ENCODE measurements around the gene DMPK.

DNA sequence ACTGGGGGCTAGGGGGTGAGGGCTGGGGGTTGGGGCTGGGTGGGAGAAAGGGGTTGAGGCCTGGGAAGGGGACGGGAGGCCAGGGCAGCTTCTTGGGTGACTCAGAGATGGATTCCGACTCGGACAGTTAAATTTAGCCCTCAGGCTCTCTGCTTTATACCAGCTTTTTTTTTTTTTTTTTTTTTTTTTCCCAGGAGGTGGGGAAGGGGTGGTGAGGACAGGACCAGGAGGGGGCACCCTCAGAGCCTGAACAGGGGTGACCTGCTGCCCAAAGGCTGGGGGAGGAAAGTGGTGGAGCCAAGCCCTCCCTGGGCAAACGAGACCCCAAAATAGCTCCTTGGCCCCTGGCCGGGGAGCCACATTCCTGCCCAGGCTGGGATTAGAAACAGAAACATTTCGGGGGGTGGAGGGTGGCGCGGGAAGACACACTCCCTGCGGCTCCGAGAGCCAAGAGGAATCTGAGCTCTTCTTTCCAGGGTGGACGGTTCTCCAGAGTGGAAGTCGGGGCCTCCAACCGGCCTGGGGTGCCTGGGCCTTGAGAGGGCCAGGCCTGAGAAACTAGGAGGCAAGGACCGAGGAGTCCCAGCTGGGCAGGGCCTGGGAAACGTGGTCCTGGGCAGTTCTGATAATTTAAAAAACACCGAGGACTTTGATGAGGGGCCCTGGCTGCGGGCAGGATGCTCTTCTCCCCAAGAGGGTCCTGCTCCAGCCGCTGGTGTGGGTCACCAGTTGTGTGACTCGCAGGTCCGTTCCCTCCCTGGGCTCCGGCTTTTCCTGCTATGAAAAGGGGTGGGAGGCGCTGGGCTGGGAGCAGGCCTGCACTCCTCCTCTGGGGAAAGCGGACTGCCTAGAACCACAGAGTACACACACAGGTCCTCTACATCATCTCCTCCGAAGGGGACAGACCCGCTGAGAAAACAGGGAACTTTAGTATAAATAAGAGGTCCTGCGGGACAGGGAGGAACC, 813 bp upstream of the DMPK start:
- TF ChIP-seq, protein P1, sequence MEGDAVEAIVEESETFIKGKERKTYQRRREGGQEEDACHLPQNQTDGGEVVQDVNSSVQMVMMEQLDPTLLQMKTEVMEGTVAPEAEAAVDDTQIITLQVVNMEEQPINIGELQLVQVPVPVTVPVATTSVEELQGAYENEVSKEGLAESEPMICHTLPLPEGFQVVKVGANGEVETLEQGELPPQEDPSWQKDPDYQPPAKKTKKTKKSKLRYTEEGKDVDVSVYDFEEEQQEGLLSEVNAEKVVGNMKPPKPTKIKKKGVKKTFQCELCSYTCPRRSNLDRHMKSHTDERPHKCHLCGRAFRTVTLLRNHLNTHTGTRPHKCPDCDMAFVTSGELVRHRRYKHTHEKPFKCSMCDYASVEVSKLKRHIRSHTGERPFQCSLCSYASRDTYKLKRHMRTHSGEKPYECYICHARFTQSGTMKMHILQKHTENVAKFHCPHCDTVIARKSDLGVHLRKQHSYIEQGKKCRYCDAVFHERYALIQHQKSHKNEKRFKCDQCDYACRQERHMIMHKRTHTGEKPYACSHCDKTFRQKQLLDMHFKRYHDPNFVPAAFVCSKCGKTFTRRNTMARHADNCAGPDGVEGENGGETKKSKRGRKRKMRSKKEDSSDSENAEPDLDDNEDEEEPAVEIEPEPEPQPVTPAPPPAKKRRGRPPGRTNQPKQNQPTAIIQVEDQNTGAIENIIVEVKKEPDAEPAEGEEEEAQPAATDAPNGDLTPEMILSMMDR (conservative IDR thresholded peaks at IDR 0.05; ENCODE audit: low read depth in 2 of 2): peak in 1 of 2 experiments; percentile 28; a peak in 1 of 4 replicates
- TF ChIP-seq ZNF331 (CRISPR knock-in tag; IDR thresholded peaks at IDR 0.05; ENCODE audit: low read depth) (no peak), POLR2AphosphoS5 (IDR thresholded peaks at IDR 0.05; ENCODE audit: low read depth) (no peak), EZH2phosphoT487 (IDR thresholded peaks at IDR 0.05; ENCODE audit: unreplicated experiment) (no peak), JUNB (IDR thresholded peaks at IDR 0.05; ENCODE audit: unreplicated experiment) (no peak)
- TF ChIP-seq, protein P2, sequence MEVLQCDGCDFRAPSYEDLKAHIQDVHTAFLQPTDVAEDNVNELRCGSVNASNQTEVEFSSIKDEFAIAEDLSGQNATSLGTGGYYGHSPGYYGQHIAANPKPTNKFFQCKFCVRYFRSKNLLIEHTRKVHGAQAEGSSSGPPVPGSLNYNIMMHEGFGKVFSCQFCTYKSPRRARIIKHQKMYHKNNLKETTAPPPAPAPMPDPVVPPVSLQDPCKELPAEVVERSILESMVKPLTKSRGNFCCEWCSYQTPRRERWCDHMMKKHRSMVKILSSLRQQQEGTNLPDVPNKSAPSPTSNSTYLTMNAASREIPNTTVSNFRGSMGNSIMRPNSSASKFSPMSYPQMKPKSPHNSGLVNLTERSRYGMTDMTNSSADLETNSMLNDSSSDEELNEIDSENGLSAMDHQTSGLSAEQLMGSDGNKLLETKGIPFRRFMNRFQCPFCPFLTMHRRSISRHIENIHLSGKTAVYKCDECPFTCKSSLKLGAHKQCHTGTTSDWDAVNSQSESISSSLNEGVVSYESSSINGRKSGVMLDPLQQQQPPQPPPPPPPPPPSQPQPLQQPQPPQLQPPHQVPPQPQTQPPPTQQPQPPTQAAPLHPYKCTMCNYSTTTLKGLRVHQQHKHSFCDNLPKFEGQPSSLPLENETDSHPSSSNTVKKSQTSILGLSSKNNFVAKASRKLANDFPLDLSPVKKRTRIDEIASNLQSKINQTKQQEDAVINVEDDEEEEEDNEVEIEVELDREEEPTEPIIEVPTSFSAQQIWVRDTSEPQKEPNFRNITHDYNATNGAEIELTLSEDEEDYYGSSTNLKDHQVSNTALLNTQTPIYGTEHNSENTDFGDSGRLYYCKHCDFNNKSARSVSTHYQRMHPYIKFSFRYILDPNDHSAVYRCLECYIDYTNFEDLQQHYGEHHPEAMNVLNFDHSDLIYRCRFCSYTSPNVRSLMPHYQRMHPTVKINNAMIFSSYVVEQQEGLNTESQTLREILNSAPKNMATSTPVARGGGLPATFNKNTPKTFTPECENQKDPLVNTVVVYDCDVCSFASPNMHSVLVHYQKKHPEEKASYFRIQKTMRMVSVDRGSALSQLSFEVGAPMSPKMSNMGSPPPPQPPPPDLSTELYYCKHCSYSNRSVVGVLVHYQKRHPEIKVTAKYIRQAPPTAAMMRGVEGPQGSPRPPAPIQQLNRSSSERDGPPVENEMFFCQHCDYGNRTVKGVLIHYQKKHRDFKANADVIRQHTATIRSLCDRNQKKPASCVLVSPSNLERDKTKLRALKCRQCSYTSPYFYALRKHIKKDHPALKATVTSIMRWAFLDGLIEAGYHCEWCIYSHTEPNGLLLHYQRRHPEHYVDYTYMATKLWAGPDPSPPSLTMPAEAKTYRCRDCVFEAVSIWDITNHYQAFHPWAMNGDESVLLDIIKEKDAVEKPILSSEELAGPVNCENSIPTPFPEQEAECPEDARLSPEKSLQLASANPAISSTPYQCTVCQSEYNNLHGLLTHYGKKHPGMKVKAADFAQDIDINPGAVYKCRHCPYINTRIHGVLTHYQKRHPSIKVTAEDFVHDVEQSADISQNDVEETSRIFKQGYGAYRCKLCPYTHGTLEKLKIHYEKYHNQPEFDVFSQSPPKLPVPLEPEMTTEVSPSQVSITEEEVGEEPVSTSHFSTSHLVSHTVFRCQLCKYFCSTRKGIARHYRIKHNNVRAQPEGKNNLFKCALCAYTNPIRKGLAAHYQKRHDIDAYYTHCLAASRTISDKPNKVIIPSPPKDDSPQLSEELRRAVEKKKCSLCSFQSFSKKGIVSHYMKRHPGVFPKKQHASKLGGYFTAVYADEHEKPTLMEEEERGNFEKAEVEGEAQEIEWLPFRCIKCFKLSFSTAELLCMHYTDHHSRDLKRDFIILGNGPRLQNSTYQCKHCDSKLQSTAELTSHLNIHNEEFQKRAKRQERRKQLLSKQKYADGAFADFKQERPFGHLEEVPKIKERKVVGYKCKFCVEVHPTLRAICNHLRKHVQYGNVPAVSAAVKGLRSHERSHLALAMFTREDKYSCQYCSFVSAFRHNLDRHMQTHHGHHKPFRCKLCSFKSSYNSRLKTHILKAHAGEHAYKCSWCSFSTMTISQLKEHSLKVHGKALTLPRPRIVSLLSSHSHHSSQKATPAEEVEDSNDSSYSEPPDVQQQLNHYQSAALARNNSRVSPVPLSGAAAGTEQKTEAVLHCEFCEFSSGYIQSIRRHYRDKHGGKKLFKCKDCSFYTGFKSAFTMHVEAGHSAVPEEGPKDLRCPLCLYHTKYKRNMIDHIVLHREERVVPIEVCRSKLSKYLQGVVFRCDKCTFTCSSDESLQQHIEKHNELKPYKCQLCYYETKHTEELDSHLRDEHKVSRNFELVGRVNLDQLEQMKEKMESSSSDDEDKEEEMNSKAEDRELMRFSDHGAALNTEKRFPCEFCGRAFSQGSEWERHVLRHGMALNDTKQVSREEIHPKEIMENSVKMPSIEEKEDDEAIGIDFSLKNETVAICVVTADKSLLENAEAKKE (CRISPR knock-in tag; IDR thresholded peaks at IDR 0.05): no peak
- TF ChIP-seq, protein P3, sequence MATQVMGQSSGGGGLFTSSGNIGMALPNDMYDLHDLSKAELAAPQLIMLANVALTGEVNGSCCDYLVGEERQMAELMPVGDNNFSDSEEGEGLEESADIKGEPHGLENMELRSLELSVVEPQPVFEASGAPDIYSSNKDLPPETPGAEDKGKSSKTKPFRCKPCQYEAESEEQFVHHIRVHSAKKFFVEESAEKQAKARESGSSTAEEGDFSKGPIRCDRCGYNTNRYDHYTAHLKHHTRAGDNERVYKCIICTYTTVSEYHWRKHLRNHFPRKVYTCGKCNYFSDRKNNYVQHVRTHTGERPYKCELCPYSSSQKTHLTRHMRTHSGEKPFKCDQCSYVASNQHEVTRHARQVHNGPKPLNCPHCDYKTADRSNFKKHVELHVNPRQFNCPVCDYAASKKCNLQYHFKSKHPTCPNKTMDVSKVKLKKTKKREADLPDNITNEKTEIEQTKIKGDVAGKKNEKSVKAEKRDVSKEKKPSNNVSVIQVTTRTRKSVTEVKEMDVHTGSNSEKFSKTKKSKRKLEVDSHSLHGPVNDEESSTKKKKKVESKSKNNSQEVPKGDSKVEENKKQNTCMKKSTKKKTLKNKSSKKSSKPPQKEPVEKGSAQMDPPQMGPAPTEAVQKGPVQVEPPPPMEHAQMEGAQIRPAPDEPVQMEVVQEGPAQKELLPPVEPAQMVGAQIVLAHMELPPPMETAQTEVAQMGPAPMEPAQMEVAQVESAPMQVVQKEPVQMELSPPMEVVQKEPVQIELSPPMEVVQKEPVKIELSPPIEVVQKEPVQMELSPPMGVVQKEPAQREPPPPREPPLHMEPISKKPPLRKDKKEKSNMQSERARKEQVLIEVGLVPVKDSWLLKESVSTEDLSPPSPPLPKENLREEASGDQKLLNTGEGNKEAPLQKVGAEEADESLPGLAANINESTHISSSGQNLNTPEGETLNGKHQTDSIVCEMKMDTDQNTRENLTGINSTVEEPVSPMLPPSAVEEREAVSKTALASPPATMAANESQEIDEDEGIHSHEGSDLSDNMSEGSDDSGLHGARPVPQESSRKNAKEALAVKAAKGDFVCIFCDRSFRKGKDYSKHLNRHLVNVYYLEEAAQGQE (IDR thresholded peaks at IDR 0.05; ENCODE audit: unreplicated experiment): no peak

Data from GM23338 (cell line).